NCI-H1417 treated with DMSO at 0.1 percent for 48 hours (cell line): Measurements from ENCODE around the gene PBX4.

ENCODE experiments used
- DNase-seq: peaks from one replicate; lab custom pipeline; 2025; lab: John Stamatoyannopoulos, UW

PBX4 gene

GRCh38 chr19:19538061-19538784, 80.3 kb downstream of the PBX4 start, which contains the start of gene CILP2:
Gene CILP2 (plus strand): TSS chr19:19538265. CDS start chr19:19538350, 85 bp downstream.
- DNase-seq: no peak

GRCh38 chr19:19537075-19538048, 81.1 kb downstream of the PBX4 start:
- DNase-seq: no peak

- DNase-seq: no peak
These were observed 82.9 kb downstream of the PBX4 start for GRCh38 chr19:19535311-19536191.

GRCh38 chr19:19534556-19535265, 83.8 kb downstream of the PBX4 start:
- no peak for DNase-seq

DNA sequence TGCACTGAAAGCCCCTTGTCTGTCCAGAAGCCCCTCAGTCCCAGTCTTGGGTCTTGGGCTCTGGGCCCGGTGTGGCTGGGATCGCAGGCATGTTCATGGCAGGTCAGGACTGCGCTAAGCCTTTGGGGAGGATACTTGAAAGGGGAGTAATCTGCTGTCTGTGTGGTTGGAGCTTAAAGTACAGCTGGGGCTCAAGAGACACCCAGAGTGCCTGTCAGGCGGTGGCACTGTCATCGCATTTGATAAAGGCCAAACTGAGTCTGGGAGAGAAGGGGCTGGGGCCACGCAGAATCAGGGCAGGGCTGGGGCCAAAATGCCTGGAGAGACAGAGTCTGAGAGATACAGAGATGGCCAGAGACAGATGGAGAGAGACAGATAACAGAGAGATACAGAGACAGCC, 84.6 kb downstream of the PBX4 start:
- no peak for DNase-seq

GRCh38 chr19:19532806-19533701, 85.4 kb downstream of the PBX4 start:
- DNase-seq: no peak

GRCh38 chr19:19531951-19532805, 86.3 kb downstream of the PBX4 start:
- no peak for DNase-seq

GRCh38 chr19:19530889-19531288, 87.6 kb downstream of the PBX4 start:
- DNase-seq: no peak

DNA sequence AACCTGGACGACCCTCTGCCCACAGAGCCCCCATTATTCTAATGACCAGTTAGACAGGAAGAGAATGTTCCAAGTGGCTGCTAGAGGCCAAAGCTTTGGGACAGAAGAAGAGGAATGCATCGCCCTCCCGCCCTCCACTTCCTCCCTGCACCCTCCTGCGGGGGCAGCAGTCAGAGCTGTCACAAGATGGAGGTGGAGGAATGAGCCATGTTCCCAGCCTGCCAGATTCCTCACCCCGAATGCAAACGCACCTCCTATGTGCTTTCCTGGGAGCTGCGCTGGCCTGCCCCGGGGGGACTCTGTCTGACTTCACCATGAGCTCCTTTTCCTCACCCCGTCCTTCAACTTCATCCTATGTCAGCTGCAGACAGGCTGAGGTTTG, 88.1 kb downstream of the PBX4 start:
- no peak for DNase-seq

DNA sequence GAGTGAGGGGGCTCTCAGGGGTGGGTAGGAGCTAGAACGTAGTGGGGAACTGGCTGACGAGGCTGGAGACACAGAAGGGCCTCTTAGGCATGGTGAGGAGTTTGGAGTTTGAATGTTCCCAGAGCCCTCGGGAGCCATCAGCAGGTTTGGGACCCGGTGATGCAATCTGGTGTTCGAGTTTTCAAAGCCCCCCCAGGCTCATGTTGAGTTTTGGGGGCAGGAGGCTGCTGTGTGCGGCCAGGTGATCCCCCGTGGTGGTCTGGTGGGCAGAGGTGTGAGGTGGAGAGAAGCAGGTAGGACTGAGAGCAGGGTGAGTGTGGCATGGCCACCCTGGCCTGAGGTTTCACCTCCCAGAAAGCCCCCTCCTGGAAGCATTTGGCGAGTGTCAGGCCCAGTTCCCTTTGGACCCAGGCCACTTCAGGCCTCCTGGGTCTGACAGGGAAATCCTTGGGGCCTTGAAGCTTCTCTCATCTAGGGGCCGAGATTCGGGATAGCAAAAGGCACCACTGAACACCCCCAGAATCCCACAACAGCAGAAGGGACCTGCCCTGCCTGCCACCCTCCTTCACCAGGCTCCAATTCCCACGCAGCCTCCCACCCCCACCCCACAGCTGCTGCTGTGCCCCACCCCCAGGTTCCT, 88.6 kb downstream of the PBX4 start:
- DNase-seq: no peak

GRCh38 chr19:19528721-19529490, 89.6 kb downstream of the PBX4 start, which contains the start of gene YJEFN3:
Gene YJEFN3 (plus strand): TSS chr19:19528911. CDS start chr19:19528933, 22 bp downstream.
- DNase-seq: no peak

- DNase-seq: no peak
These were observed 90.5 kb downstream of the PBX4 start for GRCh38 chr19:19527674-19528625.

- DNase-seq: no peak
These were observed 91.2 kb downstream of the PBX4 start for GRCh38 chr19:19527371-19527656.

- DNase-seq: no peak
These were observed 91.7 kb downstream of the PBX4 start for GRCh38 chr19:19526581-19527370.

DNA sequence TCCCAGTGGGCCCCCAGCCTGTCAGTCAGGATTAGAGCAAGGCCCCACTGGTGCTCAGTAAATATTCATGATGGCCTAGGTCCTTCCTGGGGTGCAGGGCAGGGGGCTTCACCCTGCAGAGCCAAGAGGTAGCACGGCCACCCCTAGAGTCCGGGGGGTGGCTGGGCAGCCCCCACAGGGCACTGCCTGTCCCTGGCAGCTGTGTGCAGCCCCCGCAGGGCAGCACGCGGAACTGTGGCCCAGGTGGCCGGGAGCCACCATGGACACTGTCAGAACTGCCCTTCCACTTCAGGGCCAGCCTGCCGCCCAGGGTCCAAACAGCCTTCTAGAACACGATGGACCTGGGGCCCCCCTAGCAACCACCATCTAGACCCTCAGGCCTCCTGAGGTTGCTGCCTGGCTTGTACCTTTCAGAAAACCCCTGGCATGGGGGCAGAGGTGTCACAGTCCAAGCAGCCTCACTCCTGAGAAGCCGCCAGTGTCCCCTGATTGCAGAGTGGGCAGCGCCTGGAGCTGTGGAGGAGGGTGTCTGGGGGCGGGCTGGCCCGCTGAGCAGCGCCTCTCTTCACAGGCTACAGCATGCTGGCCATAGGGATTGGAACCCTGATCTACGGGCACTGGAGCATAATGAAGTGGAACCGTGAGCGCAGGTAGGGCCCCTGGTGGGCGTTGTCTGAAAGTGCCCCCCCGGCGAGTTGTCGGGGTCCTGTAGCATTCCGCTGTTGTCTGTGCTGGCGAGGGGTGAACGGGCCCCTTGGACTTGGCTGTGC, 92.7 kb downstream of the PBX4 start:
- no peak for DNase-seq
